ENCODE data around the gene EPSTI1. TPM values are rescaled to one million over a fixed set of nuclear protein-coding genes. Genes with fewer than 3 reads are reported as not detected.

EPSTI1 gene
- total RNA-seq, 3 donors from 2014 or later: 5.0 to 6.6 (median 5.1) TPM

DNA sequence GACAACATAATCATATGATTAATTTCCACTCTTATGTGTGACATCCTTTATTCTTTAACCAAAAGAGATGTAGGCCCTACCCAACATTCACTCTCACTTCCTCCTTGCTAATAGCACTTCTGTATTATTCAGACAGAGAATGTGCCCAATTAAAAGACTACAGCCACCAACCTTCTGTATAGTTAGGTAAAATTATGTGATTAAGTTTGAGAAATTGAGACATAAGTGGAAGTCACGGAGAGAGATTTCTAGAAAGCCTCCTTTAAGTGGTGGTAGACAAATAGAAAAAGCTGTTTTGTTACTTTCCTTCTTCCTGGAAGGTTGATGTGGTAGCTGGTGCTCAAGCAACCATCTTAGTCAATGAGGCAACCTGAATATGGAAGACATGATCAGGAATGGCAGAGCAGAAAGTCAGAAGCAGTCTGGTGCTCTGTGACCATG lies 14.8 kb downstream of the EPSTI1 start:
- intact Hi-C loops (cut with DNase I; ENCODE audit: low total_unique reads): no loop called here

DNA sequence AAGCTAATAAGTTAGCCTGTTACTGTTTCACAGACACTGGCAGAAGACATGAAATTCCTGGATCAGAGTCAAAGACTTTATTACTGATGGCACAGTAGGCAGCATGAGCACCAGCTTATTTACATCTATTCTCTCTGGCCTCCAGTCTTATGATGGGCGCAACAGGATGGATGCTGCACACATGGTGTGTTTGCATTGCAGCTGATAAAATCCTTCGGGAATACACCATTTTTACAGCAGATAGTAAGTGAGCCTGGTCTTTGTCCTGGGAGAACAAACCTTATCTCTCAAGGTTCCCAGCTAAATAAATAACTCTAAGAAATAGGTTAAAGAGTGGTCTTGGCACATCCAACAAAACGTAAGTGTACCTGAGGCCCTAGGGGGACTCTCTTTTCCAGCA lies 16.0 kb downstream of the EPSTI1 start:
- Histone ChIP-seq H3K4me1 (no peaks in the 10 kb centered on the region), H3K36me3 (no peaks in the 10 kb centered on the region), H3K4me3 (no peak overlapping the region), H3K27me3 (no peaks in the 10 kb centered on the region), H3K9me3 (no peaks in the 10 kb centered on the region), H3K27ac (no peak overlapping the region)
- intact Hi-C loops (cut with DNase I; ENCODE audit: low total_unique reads): no loop called here
- no peak for DNase-seq (ENCODE audit: low spot score in 2 of 2)
- TF ChIP-seq, protein P1, sequence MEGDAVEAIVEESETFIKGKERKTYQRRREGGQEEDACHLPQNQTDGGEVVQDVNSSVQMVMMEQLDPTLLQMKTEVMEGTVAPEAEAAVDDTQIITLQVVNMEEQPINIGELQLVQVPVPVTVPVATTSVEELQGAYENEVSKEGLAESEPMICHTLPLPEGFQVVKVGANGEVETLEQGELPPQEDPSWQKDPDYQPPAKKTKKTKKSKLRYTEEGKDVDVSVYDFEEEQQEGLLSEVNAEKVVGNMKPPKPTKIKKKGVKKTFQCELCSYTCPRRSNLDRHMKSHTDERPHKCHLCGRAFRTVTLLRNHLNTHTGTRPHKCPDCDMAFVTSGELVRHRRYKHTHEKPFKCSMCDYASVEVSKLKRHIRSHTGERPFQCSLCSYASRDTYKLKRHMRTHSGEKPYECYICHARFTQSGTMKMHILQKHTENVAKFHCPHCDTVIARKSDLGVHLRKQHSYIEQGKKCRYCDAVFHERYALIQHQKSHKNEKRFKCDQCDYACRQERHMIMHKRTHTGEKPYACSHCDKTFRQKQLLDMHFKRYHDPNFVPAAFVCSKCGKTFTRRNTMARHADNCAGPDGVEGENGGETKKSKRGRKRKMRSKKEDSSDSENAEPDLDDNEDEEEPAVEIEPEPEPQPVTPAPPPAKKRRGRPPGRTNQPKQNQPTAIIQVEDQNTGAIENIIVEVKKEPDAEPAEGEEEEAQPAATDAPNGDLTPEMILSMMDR (IDR thresholded peaks at IDR 0.05): no peak
- TF ChIP-seq POLR2A (IDR thresholded peaks at IDR 0.05) (no peak), POLR2AphosphoS5 (IDR thresholded peaks at IDR 0.05) (no peak)

More for the DNA sequence above, 14.8 kb downstream of the EPSTI1 start:
- Histone ChIP-seq H3K27me3 (no peaks in the 10 kb centered on the region), H3K27ac (no peak overlapping the region), H3K36me3 (no peaks in the 10 kb centered on the region), H3K9me3 (no peaks in the 10 kb centered on the region), H3K4me3 (no peak overlapping the region), H3K4me1 (no peaks in the 10 kb centered on the region)
- DNase-seq (ENCODE audit: low spot score in 2 of 2): no peak
- no peak for TF ChIP-seq POLR2AphosphoS5 (IDR thresholded peaks at IDR 0.05)
- TF ChIP-seq, protein P1 (IDR thresholded peaks at IDR 0.05): no peak
- TF ChIP-seq POLR2A (IDR thresholded peaks at IDR 0.05): no peak

DNA sequence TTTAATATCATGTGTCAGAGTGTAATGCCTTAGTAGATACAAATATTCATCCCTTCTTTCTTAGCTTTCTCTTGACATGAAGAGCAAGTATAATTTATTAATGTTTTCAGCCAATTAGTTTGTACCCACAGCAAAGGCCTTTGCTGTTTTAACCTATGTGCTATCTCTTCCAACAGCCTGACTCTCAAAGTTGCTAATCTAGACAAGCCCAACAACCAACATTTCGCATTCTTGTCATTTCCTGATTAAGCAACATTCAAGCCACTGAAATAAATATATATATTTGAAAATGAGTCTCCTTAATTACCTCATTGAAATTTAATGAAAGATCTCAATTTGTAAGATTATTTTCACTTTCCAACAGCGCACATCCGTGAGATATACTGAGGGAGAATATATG lies 18.5 kb downstream of the EPSTI1 start:
- Histone ChIP-seq H3K4me3 (no peak overlapping the region), H3K36me3 (no peaks in the 10 kb centered on the region), H3K27ac (no peak overlapping the region), H3K27me3 (no peaks in the 10 kb centered on the region), H3K4me1 (no peaks in the 10 kb centered on the region), H3K9me3 (no peaks in the 10 kb centered on the region)
- TF ChIP-seq POLR2A (IDR thresholded peaks at IDR 0.05): no peak
- no peak for TF ChIP-seq POLR2AphosphoS5 (IDR thresholded peaks at IDR 0.05)
- TF ChIP-seq, protein P1 (IDR thresholded peaks at IDR 0.05): no peak
- no peak for DNase-seq (ENCODE audit: low spot score in 2 of 2)
- intact Hi-C loops (cut with DNase I; ENCODE audit: low total_unique reads): no loop called here

DNA sequence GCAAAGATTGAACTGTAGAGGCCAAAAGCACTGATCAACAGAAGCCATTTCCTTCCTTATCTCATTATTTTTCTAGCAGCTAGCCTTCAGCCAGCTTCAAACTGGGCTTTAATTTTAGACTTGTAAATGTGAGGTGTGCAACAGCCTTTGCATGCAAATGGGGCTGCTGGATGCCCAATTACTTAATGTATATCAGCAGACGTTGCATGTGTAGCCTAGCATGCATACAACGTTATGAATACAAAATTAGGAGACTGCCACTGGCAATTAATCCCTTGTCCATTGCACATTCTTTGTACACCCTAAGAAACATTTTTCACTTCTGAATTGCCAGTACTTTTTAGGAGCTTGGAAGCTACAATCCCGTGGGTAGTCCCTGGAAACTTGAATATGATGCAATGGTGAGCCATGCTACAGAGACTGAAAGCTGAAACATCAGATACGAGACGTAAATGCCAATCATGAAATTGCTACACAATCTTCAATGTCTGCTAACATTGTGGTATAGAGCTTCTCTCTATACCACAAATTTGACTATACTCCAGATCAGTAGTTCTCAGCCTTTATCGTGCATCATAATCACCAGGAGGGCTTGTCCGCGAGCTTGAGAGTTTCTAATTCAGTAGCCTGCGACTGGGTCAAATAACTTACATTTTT lies 20.2 kb downstream of the EPSTI1 start:
- intact Hi-C loops (cut with DNase I; ENCODE audit: low total_unique reads): no loop called here
- no peaks in the 10 kb centered on the region for H3K4me1 ChIP-seq
- no peak overlapping the region for H3K4me3 ChIP-seq
- no peak overlapping the region for H3K27ac ChIP-seq
- H3K9me3 ChIP-seq: no peaks in the 10 kb centered on the region
- no peaks in the 10 kb centered on the region for H3K36me3 ChIP-seq
- no peak for TF ChIP-seq POLR2A (IDR thresholded peaks at IDR 0.05)
- no peak for TF ChIP-seq POLR2AphosphoS5 (IDR thresholded peaks at IDR 0.05)
- TF ChIP-seq, protein P1 (IDR thresholded peaks at IDR 0.05): no peak
- no peak for DNase-seq (ENCODE audit: low spot score in 2 of 2)
- no peaks in the 10 kb centered on the region for H3K27me3 ChIP-seq

DNA sequence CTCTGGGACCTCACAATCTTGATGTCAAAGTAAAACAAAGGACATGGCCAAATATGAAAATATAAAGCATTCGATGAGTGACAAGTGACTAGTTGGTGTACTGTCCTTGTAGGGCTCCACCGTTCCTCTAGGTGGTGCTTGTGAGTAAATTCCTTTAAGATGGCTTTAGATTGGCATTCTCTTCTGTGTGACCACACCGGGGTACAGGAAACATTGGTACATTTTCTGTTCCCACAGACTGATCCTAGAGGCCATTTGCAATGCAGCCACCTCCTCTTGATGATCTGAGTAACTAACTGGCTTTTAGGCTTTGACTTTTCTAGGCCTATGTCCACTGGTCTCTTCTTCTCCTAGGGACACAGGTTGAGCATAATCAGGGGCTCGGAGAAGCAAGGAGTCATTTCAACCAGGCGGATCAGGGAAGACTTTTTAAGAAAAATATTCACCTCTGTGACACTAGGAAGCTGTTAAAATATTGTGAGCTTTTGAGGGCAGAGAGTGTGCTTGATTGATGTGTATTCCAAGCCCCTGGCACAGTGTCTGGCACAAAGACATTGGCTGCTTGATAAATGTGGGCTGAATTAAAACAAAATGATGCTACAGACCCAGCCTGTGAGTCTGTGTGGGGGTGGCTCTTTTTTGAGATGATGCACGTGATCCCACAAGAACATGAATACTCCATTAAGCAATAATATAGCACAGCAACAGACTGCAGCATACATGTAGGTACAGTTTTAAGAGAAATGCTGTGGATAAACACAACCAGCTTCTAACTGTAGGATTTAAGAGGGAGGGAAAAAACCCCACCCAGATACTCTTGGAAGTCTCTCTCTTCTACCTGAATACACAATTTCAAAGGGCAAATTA lies 21.0 kb downstream of the EPSTI1 start:
- H3K9me3 ChIP-seq: no peaks in the 10 kb centered on the region
- H3K36me3 ChIP-seq: no peaks in the 10 kb centered on the region
- no peak overlapping the region for H3K27ac ChIP-seq
- no peak for DNase-seq (ENCODE audit: low spot score in 2 of 2)
- no peaks in the 10 kb centered on the region for H3K27me3 ChIP-seq
- TF ChIP-seq POLR2AphosphoS5 (IDR thresholded peaks at IDR 0.05): no peak
- TF ChIP-seq, protein P1 (IDR thresholded peaks at IDR 0.05): peak in 2 of 3 donors; percentile 34 to 52
- H3K4me3 ChIP-seq: no peak overlapping the region
- intact Hi-C loops (cut with DNase I; ENCODE audit: low total_unique reads): no loop called here
- no peaks in the 10 kb centered on the region for H3K4me1 ChIP-seq

Data from breast epithelium (tissue), 4 donors.